GM18858 (cell line): ENCODE measurements around the gene ISG15.
"Not testable (repeated sequence)": the region's sequence is repeated elsewhere in the genome, so short reads cannot be mapped to it uniquely, and the experiment has no call there.

Experiments used
- ATAC-seq: cut with Tn5 transposase; IDR thresholded peaks from one replicate; pipeline ENCODE4 v1.9.1; 2021; ENCODE audit not compliant: unreplicated experiment

The ISG15 gene

DNA sequence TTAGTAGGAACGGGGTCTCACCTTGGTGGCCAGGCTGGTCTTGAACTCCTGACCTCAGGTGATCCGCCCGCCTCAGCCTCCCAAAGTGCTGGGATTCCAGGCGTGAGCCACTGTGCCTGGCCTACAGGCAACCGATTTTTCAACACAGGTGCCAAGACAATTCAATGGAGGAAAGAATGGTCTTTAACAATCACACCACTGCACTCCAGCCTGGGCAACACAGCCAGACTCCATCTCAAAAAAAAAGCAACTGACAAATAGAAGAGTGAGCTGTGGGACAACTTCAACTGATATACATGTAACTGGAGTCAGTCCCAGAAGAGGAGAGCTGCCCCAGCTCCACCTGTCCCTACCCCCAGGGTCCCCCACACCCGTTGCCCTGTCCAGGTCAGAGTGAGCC lies 18.8 kb upstream of the ISG15 start:
- ATAC-seq = not testable (repeated sequence)

DNA sequence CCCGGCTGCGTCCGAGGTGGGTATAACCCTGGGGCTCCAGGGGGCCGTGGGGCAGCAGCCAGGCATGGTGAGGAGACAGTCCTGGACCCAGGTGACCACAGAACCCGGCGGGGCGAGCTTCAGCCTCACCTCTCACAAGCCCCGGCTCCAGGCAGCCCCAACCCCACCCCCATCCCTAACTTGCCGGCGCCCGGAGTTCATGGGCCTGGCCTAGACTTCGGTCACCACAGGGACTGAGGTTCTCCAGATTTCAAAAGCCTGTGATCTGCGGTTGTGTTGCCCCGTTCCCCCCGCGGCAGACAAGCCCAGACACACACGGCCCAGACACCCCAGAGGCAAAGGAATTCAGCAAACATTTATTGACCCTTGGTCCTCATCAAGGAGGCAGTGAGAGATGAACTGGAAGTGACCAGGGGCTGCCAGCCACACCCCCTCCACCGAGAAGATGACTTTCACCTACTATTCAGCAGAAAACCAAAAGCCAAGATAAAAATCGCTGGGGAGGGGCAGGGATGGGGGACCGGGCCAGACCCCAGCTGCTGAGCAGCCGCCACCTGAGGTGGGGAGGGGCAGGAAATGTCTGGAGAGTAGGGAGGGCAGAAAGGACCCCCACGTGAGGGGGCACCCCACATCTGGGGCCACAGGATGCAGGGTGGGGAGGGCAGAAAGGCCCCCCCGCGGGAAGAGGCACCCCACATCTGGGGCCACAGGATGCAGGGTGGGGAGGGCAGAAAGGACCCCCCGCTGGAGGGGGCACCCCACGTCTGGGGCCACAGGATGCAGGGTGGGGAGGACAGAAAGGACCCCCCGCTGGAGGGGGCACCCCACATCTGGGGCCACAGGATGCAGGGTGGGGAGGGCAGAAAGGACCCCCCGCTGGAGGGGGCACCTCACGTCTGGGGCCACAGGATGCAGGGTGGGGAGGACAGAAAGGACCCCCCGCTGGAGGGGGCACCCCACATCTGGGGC lies 17.3 kb upstream of the ISG15 start:
- ATAC-seq = no peak

DNA sequence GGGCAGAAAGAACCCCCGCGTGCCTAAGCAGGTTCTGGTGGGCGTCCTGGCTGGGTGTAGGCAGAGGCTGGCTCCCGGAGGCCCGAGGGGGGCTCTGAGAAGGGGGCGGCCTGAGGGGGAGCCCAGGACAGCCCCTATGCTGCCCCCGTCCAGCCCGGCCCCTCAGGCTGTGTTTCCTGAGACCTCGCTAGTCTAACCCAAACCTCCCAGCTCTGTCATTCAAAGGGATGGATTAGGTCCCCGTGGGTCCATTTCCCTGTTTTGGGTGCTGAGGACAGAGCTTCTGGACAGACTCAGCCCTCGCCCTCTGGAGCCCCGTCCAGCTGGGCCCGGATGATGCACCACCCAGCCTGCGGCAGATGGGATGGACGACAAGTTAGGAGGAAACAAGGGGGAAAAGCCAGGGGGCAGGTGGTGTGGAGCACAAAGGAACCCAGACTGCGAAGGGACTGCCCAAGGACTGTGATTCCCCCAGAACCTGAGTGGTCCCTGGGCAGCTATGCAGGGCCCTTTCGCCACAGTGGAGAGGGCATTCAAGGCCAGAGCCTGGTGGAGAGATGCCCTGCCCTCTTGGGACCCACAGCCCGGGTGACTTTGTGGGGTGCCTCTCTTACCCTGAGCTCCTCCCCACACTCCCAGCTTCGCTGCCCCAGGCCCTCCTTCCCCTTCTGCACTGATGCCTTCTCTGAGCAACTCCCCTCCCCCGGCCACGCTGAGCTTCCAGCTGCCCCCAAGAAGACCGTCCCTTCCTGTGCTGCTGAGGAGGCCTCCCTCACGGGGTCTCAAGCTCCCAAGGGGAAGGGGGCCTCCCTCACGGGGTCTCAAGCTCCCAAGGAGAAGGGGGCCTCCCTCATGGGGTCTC lies 16.2 kb upstream of the ISG15 start:
- no peak for ATAC-seq

DNA sequence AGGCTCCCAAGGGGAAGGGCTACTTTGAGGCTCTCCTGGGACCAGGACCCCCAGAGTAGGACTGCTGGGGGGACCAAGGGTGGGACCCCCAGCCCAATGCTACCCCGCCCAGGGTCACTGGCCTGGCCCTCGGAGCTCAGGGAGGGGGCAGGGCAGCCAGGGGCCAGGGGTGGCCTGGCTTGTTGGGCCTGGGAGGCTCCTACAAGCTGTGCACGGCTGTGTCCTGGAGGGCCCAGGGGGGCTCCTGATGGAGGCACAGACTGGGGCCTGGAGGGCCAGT lies 15.6 kb upstream of the ISG15 start:
- no peak for ATAC-seq

DNA sequence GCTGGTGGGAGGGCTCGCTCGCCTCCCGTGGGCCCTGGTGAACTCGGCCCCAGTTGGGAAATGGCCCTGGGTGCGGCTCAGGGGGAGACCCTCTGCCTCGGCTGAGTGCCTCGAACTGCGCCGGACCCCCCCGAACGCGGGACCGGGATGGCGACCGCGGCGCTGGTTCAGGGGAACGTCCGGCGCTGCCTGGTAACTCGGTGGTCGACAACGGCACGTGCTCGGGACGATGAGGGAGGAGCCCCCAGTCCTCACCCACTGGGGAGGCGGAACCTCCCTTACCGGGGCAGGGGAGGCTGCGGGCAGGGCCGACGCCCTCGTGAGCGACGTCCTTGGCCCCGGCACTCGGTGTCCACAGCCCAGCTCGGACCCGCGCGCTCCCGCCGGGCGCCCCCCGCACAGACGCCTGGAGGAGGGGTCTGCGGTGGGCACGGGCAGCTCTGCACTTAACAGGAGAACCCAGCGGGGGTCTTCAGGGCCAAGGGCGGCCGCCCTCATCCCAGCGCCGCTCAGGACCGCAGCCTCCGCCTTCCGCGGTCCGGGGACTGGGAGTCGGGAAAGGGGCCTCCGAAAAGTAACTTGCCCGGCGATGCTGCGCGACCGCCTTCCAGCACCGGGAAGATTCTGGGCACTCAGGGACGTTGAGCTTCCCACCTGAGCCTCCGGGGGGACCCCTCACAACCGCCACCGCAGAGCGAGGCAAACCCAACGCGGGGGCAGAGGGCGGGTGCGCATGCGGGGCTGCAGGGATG lies 15.1 kb upstream of the ISG15 start:
- ATAC-seq = no peak

DNA sequence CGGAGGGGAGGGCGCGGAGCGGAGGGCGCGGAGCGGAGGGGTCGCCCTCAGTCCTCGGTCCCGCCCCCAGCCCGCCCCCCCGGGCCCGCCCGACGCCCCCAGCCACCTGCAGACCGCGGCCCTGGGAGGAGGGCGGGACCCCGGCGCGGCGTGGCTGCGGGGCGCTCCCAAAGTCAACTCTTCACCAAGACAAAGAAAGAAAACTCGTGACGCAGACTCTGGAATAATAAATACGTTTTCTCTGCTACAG lies 14.6 kb upstream of the ISG15 start:
- no peak for ATAC-seq

DNA sequence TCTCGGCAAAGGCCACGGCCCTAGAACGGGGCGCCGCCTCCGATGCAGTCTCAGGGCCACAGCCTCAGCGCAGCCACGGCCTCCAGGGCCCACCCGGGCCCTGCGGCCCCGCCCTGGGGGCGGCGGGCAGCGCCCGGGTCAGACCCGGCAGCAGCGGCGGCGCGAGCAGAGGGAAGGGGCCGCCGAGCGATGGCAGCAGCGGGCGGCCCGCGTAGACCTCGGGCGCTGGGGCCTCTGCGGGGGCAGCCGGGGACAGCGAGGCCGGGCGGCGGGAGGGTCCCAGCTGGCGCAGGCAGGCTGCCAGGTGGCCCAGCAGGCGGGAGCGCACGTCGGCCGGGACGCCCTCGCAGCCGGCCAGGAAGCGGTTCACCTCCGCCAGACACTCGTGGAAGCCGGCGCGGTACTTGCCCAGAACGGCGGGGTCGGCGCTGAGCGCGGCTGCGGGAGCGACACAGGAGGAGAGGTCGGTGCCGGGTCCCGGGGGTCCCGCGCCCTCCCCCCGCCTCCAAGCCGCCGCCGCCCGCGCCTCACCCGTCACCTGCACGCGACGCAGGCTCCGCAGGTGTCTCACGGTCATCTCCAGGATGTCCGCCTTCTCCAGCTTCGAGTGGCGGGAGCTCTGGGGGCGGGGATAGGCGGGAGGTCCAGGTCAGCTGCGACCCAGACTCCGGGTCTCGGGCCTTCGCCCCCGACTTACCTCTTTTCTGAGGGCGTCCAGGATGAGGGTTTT lies 14.1 kb upstream of the ISG15 start:
- ATAC-seq = no peak

DNA sequence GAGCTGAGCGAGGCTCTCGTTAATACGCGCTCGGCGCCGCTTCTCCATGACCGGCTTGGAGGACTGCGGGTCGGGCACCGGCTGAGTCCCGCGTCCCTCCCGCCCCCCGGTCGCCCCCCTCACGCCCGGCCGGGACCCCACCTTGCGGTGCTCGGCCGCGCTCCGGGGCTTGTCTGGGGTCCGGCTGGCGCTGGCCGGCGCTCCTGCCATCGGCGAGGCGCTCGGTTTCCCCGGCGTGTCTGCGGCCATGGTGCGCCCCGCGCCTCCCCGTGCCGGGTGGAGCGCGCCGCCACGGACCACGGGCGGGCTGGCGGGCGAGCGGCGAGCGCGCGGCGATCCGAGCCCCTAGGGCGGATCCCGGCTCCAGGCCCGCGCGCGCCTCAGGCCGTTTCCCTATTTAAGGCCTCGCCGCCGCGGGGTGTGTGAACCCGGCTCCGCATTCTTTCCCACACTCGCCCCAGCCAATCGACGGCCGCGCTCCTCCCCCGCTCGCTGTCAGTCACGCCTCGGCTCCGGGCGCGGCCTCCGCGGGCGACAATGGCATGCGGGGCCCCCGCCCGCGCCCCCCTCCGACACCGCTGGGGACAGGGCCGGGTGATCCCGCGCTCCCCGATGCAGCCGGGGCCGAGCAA lies 13.5 kb upstream of the ISG15 start, which contains the start of gene HES4:
HES4 (minus strand) TSS at position 373 of the 632 bp plus-strand sequence; CDS start at position 249, 124 bp downstream.
- no peak for ATAC-seq

DNA sequence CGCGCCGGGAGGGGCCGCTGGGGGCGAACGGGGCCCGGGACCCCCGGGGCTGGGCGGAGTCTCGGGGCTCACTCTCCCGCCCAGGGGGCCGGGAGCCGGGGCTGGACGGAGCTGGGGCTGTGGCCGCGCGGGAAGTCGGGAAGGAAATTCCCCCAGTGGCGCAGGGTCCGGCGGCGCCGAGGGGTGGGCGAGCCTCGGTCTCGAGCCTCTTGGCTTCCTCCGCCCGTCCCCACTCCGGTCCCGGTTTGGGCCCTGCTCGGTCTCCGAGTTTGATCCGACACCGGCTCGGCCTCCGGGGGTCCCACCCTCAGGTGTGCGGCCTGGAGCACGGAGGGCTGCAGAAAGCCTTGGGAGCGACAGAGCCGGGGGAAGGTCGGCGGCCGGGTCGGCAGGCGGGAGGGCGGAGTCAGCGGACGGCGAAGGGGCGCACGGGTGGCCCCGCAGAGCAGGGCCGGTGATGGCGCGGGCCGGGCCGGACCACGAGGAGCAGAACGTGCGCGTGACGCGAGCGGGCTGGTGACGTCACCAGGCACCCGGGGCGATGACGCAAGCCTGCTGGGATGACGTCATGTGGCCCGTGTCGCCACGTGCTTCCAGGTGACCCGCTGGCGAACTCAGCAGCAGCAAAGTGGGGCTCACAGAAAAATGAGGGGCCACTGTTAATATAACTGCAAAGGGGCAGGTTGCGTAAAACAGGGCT lies 12.8 kb upstream of the ISG15 start:
- ATAC-seq = no peak

DNA sequence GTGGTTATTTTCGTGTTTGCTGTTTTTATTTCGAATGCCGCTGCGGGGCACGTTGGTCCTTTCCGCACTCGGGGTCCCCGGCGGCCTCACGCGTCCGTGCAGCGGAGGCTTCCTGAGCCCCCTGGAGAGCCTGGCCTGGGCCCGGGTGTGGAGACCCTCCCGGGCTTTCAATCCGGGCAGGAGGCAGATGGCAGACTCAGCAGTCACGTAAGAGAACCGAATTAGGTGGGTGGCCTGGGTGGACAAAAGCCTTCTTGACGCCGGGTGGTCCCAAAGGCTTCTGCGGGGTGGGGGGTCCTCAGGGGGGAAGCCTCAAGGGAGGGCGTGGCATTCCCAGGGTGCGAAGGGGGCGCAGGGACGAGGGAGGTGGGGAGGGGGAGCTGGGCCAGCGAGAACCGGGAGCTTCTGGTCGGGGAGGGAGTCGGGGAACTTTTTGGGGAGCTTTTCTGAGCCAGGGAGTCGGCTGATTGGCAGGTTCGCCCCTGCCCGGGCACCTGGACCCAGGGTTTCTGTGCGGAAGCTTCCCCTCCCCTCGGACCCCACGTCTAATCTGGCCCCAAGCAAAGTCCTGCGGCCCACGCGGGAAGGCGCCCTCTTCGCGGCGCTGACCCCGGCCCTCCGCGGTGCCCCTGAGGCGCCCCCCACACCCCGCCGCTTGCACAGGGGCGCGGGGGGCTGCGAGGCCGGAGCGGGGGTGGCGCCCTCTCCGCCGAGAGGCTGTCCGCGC lies 12.1 kb upstream of the ISG15 start:
- no peak for ATAC-seq

DNA sequence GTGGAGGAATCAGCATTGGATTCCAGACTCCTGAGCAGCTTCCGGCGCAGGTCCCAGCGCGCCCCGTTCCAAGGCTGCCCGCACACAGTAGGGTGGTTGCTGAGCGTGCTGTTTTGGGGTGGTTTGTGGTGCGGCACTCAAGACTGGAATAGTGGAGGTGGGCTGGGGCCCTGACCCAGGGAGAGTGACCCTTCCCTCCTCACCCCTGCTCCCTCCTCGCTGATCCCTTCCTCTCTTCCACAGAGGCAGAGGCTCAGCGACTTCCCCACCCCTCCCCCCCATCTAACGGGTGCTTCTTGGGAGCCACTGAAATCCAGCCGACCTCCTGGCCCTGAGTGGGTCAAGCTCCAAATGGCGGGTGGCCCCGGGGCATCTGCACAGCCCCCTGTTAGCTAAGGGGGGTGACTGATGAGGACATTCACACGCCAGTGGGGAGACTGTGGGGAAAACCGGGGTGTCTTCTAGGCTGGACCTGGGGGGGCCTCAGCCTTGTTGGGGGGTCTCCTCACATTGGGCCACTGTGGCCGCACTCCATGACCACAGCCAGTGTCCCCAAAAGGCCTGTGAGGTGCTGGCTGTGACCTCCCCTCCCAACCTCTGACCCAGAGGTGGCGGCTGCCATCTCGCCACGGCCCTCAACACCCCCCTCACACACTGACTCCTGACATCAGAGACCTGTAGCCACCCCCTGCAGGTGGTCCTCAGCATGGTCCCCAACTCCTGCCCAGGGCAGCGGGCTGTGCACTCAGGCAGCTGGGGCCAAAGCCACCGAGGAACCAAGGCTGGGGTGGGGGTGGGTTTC lies 9.5 kb upstream of the ISG15 start:
- ATAC-seq = no peak

DNA sequence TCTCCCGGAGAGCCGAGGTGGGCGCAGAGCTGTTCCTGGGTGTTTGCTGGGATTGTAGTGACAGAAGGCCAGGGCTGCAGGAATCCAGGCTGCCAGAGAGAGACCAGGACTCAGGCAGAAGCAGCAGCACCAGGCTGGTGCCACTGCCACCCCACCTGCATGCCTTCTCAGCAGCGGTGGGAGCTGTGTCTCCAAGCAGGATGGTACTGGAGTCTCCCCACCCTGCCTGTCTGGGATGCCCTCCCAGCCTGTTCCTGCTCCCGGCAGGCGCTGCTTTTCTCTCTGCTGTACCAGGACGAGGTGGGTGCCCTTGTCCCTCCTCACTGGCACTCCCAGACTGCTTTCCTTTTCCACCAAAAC lies 8.9 kb upstream of the ISG15 start:
- ATAC-seq = no peak

DNA sequence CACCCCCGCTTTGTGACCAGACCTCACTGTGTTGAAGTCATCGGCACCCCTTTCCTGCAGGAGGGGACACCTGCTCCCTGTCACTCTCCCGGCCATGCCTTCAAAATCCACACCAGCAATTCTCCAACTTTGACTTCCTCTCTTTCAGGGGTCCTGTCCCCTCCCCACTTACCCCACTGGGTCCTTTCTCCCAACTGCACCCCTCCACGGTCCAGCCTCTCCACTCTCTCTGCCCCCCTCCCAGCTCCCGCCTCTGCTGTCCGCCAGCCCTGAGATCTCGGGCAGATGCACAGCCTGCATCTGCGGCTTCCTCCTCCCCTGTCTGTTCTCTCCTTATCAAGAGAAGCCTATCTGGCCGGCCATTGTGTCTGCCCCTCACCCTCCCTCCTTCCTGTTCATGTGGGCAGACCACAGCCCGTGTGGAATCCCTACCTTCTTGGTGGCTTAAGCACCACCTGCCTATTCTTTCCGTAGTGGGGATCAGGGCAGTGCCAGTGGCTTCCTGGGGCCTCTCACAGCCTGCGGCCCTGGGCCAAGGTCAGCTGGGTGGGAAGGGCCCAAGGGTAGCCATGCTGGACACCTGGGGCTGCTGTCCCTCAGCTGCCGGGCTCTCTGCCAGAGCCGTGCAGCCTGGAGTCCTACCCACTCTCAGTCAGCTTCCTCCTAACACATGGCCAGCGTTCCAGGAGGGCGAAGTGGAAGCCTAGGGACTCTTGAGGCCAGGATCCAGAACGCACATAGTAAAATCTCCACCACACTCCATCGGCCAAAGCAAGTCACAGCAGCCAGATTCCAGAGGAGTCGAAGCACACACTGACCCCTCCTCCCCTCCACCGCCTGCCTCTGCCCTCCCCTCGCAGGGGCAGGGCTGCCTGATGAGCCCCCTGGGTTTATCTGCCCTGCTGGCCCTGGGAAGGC lies 8.3 kb upstream of the ISG15 start:
- ATAC-seq = no peak

DNA sequence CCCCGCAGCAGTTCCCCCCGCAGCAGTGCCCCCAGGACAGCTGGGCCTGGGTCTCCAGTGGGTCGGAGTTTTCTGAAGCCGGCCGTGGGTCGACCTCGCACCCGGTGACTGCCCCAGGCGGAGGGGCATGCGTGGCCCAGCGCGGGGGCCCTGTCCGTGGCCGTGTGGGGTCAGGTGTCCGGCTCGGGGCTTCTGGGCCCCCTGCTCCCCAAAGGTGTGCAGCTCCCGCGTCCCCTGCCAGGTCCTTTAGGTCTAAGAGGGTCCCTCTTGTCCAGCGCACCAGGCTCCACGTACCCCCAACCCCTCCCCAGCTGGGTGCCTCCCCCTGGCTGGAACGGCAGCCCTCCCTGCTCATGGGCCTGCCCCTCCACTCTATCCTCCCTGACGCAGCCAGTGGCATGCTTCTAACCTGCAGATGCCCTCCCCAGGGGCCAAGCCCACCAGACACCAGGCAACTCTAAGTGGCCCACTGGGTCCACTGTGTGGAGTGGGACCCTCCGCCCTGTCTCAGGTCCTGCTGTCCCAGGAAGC lies 7.5 kb upstream of the ISG15 start:
- no peak for ATAC-seq

DNA sequence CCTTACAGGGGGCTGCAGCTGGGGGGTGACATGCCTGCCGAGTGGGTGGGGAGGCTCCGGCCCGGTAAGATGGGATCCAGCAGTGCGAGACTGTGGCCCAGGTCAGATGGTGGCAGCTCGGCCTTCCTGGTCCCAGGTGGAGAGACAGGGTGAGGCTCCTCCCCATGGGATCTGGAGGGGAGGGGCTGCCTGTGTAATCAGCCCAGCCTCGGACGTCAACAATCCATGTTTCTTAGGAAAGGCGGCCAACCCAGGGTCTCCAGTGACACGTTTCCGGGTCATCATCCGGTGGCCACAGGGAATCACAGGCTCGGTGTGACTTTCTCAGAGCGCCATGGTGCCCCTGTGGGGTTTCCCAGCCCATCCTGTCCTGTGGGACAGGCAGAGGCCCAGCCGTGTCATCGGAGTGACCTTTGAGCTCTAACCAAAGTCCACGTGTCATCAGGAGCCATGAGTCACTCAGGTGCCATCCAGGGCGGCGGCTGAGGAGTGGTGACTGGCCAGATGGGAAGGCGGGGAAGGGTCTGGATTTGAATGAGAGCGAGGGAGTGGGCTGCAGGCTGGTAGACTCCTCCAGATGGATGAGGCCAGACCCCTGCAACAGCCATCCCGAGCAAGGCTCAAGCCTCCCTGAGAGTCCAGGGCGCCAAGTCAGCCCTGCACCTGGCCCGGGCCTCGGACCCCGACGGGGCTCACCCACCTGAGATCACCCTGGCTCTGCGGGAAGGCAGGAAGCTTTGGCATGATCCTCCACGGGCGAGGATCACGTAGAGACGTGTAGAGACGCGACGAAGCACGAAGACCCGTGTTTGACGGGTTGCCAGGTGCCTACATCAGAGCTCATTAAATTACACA lies 6.8 kb upstream of the ISG15 start:
- no peak for ATAC-seq

DNA sequence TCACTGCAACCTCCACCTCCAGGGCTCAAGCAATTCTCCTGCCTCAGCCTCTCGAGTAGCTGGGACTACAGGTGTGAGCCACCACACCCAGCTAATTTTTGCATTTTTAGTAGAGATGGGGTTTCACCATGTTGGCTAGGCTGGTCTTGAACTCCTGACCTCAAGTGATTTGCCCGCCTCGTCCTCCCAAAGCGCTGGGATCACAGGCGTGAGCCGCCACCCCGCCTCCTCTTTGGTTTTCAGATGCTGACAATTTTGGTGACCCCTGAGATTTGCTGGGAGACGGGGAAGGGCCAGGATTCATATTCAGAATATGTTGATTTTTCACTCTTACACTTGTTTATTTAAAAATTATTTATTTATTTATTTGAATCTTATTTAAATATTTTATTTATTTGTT lies 3.2 kb upstream of the ISG15 start:
- not testable (repeated sequence) for ATAC-seq
